ENCODE data around the gene RFNG.

The RFNG gene

DNA sequence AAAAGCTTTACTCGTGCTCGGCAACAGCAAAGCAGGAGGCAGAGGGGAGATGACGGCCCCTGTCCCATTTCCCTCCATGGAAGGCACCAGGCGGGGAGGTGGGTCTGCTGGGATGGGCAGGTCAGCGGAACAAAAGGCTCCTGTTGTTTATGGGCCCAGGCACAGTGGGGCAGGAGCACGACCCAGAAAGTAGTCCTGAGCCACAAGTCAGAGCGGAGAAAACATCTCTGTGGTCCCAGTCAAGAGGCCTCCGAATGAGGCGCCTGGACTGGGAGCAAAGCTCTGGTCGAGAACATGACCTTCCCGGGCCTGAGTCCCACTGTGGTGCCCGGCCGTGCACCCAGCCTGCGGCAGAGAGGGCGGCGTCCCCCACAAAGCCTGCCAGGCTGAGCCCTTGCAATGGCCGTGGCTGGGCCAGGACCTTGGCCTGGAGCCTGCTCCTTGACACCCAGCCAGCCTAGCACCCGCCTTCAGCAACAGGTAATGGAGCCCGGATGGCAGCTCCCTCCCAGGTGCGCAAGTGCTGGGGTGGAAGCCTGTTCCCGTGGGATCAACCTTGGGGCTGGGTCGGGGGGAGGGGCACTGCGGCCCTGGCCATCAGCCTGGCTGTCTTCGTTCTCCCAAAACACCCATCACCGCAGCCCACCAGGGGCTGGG is 3.6 kb downstream of the RFNG start:
- no peak for DNase-seq (ENCODE audit: low read depth)
- TF ChIP-seq, protein P1, sequence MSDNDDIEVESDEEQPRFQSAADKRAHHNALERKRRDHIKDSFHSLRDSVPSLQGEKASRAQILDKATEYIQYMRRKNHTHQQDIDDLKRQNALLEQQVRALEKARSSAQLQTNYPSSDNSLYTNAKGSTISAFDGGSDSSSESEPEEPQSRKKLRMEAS (IDR thresholded peaks at IDR 0.05; ENCODE audit: low read depth, low read length) = no peak
- no peak for TF ChIP-seq POLR2A (IDR thresholded peaks at IDR 0.05; ENCODE audit: extremely low read depth, insufficient read length)
- TF ChIP-seq MYC (IDR thresholded peaks at IDR 0.05; ENCODE audit: low read depth, low read length) = no peak
- TF ChIP-seq, protein P2, sequence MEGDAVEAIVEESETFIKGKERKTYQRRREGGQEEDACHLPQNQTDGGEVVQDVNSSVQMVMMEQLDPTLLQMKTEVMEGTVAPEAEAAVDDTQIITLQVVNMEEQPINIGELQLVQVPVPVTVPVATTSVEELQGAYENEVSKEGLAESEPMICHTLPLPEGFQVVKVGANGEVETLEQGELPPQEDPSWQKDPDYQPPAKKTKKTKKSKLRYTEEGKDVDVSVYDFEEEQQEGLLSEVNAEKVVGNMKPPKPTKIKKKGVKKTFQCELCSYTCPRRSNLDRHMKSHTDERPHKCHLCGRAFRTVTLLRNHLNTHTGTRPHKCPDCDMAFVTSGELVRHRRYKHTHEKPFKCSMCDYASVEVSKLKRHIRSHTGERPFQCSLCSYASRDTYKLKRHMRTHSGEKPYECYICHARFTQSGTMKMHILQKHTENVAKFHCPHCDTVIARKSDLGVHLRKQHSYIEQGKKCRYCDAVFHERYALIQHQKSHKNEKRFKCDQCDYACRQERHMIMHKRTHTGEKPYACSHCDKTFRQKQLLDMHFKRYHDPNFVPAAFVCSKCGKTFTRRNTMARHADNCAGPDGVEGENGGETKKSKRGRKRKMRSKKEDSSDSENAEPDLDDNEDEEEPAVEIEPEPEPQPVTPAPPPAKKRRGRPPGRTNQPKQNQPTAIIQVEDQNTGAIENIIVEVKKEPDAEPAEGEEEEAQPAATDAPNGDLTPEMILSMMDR (IDR thresholded peaks at IDR 0.05; ENCODE audit: low read depth, low read length) = no peak
- H3K4me3 ChIP-seq (ENCODE audit: low read depth, low read length) = no peak overlapping the region

DNA sequence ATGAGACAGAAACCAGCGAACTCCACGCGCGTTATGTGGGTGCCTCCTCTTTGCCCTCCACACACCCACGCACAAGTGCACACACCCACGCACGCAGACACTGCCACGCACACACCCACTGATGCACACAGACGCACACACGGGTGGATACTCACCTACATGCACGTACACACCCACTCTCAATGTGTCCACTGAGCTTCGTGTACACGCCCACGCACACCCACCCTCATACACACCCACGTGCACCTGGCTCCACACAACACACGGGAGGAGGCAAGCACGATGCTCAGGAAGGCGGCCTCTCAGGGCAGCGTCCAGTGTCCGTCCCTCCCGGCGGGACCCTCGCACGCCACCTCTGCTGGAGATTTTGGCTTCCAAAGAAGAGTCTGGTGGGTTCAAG is 4.2 kb downstream of the RFNG start:
- no peak overlapping the region for H3K4me3 ChIP-seq (ENCODE audit: low read depth, low read length)

DNA sequence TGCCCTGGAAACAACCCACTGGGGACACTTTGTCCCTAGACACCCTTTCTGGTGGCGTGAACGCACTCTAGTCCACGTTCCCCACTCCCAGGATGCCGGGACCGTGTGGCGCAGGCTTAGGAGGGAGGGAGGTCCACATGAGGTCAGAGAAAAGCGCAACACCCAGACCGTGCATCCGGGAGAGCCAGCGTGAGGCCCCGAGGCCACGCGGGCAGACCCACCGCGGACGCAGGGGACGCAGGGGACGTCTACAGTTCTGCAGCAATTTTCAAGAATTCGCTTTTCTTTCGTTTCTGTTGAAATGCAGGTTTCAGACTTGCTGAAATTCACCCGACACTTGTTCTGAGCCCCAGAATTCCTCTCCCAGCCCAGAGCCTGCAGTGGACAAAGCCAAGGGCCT is 4.7 kb downstream of the RFNG start:
- TF ChIP-seq, protein P1 (IDR thresholded peaks at IDR 0.05; ENCODE audit: low read depth, low read length) = no peak
- TF ChIP-seq, protein P2 (IDR thresholded peaks at IDR 0.05; ENCODE audit: low read depth, low read length) = no peak
- no peak for TF ChIP-seq MYC (IDR thresholded peaks at IDR 0.05; ENCODE audit: low read depth, low read length)
- no peak for TF ChIP-seq POLR2A (IDR thresholded peaks at IDR 0.05; ENCODE audit: extremely low read depth, insufficient read length)
- no peak for DNase-seq (ENCODE audit: low read depth)
- H3K4me3 ChIP-seq (ENCODE audit: low read depth, low read length) = no peak overlapping the region

More for the DNA sequence above, 4.2 kb downstream of the RFNG start:
- TF ChIP-seq, protein P2 (IDR thresholded peaks at IDR 0.05; ENCODE audit: low read depth, low read length) = no peak
- no peak for TF ChIP-seq POLR2A (IDR thresholded peaks at IDR 0.05; ENCODE audit: extremely low read depth, insufficient read length)
- no peak for DNase-seq (ENCODE audit: low read depth)

DNA sequence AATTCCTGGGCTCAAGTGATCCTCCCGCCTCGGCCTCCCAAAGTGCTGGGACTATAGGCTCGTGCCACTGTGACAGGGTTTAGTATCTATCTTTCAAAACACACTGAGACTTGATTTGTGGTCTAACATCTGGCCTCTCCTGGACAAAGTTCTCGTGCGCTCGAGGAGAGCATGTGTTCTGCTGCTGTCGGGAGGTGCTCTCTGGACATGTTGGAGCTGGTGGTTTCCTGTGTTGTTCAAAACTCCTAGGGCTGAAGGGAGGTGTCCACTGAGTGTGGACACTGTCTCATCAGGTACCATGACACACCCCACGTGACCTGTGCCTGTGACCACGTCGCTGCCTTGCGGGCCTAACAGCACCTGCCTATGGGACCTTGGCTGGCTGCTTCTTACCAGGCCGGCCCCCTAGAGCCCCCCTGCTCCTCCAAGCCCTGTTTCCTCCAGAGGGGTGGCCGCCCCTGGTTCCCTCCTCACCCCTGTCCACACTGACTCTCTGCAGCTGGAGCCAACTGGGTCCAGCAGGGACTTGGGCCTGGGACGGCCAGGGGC is 5.6 kb downstream of the RFNG start:
- no peak for TF ChIP-seq POLR2A (IDR thresholded peaks at IDR 0.05; ENCODE audit: extremely low read depth, insufficient read length)
- no peak overlapping the region for H3K4me3 ChIP-seq (ENCODE audit: low read depth, low read length)
- DNase-seq (ENCODE audit: low read depth) = no peak

DNA sequence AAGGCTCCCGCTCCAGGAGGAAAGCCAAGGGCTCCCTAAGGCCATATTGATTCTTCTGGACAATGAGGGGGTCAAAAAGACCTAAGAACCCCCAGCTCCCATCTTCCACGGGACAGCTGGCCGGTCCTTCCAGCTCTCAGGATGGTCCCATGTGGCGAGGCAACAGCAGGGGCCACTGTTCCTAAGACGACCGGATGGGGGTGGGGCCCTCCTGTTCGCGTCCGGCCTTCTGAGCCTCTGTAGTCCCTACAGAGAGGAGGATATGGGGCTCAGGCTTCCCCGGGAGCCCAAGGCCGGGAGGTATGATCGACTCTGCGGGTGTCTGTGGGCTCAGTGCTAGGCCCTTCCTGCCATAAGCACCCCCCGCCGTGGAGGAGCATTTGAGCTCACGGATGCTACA is 8.1 kb downstream of the RFNG start:
- TF ChIP-seq MYC (IDR thresholded peaks at IDR 0.05; ENCODE audit: low read depth, low read length) (no peak), POLR2A (IDR thresholded peaks at IDR 0.05; ENCODE audit: extremely low read depth, insufficient read length) (no peak)
- TF ChIP-seq, protein P1 (IDR thresholded peaks at IDR 0.05; ENCODE audit: low read depth, low read length) = no peak
- TF ChIP-seq, protein P2 (IDR thresholded peaks at IDR 0.05; ENCODE audit: low read depth, low read length) = no peak

DNA sequence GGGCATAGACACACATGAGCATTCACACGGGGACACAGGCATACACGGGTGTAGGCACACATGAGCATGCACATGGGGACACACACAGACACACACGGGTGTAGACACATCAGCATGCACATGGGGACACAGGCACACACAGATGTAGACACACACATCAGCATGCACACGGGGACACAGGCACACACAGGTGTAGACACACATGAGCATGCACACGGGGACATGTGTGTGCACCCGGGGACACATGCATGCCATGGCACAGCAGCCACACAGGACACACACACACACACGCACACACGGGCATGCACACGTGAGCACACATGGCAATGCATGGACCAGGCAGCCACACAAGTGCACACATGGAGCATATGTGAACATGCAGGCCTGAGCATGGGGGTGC is 9.0 kb downstream of the RFNG start:
- no peak for DNase-seq (ENCODE audit: low read depth)
- TF ChIP-seq MYC (IDR thresholded peaks at IDR 0.05; ENCODE audit: low read depth, low read length) (no peak), POLR2A (IDR thresholded peaks at IDR 0.05; ENCODE audit: extremely low read depth, insufficient read length) (no peak)
- TF ChIP-seq, protein P2 (IDR thresholded peaks at IDR 0.05; ENCODE audit: low read depth, low read length) = no peak
- TF ChIP-seq, protein P1 (IDR thresholded peaks at IDR 0.05; ENCODE audit: low read depth, low read length) = no peak
- H3K4me3 ChIP-seq (ENCODE audit: low read depth, low read length) = no peak overlapping the region

More for the DNA sequence above, 8.1 kb downstream of the RFNG start:
- H3K4me3 ChIP-seq (ENCODE audit: low read depth, low read length) = no peak overlapping the region
- no peak for DNase-seq (ENCODE audit: low read depth)

Data from NB4 (cell line).